Raji (cell line): ENCODE results near the gene TRIM33.

Source experiments
- POLR2A ChIP-seq: IDR thresholded peaks from 2 replicates; pipeline ENCODE4 v1.6.1; 2011; ENCODE audit warnings: low read depth, low read length, control low read depth; ENCODE audit not compliant: insufficient read depth

TRIM33 gene

GRCh38 chr1:114390361-114390760 is 120.6 kb downstream of the TRIM33 start:
- TF ChIP-seq POLR2A = no peak

DNA sequence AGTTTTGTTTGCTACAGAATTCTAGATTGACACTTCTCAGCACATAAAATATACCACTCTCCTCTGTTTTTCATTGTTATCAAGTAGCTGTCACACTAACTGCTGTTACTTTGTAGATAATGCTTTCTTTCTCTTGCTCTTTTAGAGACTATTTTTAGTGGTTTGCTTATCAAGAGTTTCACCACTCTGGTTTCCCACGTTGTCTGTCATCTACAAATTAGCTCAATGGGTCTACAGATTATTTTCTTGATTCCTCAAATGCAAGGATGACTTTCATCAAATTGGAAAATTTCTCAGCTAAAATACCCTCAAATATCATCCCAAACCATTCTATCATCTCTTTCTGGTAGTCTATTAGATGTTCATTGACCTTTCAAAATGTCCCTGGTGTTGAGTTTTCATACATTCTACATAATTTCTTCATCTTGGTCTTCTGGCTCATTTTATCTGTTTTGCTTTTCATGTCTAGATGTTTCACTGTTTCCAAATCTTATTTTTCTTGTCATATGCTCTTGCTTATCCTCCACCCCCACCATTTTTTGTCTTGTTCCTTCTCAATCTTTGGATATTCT is 122.5 kb downstream of the TRIM33 start:
- no peak for TF ChIP-seq POLR2A

GRCh38 chr1:114387010-114387360 is 124.0 kb downstream of the TRIM33 start:
- TF ChIP-seq POLR2A = no peak

DNA sequence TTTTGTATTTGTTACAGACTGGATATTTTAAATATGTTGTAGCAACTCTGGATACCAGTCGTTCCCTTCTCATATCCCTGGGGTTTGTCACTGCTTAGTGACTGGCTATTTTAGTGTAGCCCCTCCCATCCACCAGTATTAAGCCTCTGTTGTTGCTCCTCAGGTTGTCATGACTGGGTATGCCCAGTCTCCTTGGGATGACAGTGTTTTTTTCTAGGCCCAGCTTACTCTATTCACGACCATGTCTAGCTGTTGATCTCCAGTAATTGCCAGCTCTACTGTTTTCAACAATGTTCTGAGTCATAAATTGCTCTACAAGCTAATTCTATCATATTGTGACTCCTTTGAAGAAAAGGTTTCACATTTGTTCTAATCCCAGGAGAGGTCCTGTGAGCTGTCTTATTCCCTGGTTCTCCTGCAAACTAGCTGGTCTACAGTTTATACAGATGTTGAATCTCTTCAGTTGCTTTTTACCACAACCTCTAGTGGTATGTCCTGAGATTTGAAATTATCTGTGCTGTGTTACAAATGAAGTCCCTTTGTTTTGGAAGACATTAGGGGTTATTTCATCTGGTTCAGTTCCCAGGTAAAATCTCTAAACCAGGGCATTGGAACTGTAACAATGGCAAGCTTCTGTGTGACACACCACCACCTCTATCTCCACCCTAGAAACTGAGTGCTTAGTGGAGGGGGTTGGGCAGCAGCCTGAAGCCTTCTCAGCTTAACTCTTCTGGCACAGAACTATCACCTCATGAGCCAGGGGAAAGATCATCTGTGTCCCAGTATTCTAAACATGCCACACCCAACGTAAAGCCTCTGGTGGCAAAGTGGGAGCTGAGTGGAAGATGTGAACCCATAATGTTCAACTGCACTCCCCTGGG is 124.6 kb downstream of the TRIM33 start:
- TF ChIP-seq POLR2A = no peak

GRCh38 chr1:114384922-114385321 is 126.1 kb downstream of the TRIM33 start:
- no peak for TF ChIP-seq POLR2A

DNA sequence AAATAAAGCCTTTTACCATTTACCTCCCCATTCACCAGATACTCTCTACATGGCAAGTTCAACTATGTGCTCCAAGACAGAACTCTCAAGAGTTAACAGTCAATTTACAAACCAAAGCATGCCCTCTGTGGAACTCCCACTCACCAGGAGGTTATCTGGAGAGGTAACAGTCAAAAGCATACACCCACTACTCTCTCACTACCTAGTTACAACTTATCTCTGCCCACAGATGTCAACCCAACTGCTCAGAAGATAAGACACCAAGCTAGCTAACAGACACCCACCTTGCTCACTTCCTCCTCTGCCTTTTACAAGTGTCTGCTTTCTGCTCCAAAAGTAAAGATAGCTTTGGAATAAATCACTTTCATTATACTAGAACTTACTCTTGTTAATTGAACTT is 131.0 kb downstream of the TRIM33 start:
- TF ChIP-seq POLR2A = no peak

DNA sequence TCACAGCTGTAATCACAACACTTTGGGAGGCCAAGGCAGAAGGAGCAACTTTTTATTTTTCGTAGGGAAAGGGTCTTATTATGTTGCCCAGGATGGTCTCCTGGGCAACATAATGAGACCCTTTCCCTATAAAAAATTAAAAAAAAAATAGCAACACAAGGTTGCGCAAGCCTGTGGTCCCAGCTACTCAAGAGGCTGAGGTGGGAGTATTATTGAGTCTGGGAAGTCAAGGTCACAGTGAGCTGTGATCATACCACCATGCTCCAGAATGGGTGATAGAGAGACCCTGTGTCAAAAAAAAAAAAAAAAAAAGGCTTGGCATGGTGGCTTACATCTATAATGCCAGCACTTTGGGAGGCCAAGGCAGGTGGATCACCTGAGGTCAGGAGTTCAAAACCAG is 131.6 kb downstream of the TRIM33 start:
- TF ChIP-seq POLR2A = no peak

- no peak for TF ChIP-seq POLR2A
These were observed 133.6 kb downstream of the TRIM33 start for GRCh38 chr1:114377356-114377755.

GRCh38 chr1:114369930-114370329 is 141.1 kb downstream of the TRIM33 start:
- no peak for TF ChIP-seq POLR2A

DNA sequence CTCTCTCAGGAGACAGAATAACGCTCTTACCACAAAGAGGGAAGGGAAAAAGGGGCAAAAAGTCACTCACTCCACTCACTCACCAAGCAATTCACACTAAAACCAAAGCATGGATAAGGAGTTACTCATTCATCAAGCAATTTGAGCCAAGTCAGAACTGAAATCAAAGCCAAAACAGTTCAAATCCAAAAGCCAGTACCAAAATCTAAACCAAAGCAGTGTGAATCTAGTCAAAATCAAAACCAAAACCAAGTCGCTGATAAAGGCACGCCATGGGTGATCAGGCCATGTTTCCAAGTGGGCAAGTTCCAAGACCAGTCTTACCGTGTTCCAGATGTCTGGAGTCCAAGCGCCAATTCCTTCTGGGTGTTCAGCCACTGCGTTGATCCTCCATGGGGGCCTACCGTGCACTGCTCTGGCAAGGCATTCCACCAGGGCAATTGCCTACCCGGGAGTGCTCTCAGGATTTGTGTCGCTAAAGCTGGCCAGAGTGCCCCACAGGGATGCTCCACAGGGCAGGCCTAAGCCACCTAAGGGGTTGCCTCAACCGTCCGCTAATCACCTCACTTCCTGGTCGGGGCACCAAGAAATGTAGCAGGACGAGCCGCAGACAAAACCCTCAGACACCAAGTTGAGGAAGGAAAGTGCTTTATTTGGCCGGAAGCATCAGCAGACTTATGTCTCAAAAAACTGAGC is 142.3 kb downstream of the TRIM33 start:
- no peak for TF ChIP-seq POLR2A

GRCh38 chr1:114367810-114368209 is 143.2 kb downstream of the TRIM33 start:
- no peak for TF ChIP-seq POLR2A

- TF ChIP-seq POLR2A = no peak
These were observed 151.2 kb downstream of the TRIM33 start for GRCh38 chr1:114359791-114360190.

DNA sequence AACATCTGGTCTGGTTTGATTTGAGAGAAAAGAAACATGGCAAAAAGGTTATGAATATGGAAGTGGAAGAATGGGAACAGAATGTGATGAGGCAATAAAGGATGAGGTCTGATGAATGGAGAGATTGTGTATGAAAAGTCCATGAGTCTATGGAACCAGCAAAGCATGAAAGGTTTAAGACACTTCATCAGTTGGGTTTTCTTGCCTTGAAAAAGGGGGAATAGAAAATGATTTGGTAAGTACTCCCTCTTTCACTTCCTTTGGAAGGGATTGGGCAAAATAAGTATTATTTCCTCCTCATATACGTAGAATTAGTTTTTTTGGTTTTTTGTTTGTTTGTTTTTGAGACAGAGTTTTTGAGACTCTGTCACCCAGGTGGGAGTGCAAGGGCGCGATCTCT is 155.8 kb downstream of the TRIM33 start:
- no peak for TF ChIP-seq POLR2A

DNA sequence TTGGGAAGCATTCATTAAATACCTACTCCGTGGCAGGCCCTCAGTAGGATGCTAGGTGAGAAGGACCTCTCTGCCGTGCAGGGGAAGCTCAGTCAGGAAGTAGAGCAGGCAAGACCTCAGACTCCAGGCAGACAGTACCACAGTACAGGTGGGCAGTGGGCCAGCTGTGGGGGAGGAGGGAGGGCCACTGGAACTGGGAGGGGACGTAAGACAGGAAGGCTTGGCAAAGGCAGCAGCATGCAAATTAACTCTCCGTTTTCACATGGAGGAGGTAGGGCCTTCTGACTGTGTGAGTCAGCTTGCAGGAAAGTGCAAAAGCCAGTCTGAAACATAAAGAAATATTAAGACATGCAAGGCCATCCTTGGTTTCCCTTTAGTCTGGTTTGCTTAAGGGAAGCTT is 157.7 kb downstream of the TRIM33 start:
- TF ChIP-seq POLR2A = no peak

GRCh38 chr1:114352797-114353196 is 158.2 kb downstream of the TRIM33 start:
- TF ChIP-seq POLR2A = no peak
